ENCODE results near the gene LYPLA2.

The LYPLA2 gene

GRCh38 chr1:23816361-23816760 lies 25.4 kb downstream of the LYPLA2 start:
- in situ Hi-C loops (cut with HindIII; ENCODE audit: low sequenced_read_pairs), result no loop called here
- DNase-seq (ENCODE audit: low read depth), result no peak
- no peak for TF ChIP-seq CTCF (IDR thresholded peaks at IDR 0.05; ENCODE audit: low read depth, low read length, missing control alignments)
- no peak overlapping the region for H3K4me3 ChIP-seq (ENCODE audit: low read depth, low read length)

GRCh38 chr1:23816906-23817305 lies 26.0 kb downstream of the LYPLA2 start:
- no peak overlapping the region for H3K4me3 ChIP-seq (ENCODE audit: low read depth, low read length)
- no peak for DNase-seq (ENCODE audit: low read depth)
- in situ Hi-C loops (cut with HindIII; ENCODE audit: low sequenced_read_pairs), result no loop called here
- no peak for TF ChIP-seq CTCF (IDR thresholded peaks at IDR 0.05; ENCODE audit: low read depth, low read length, missing control alignments)

- in situ Hi-C loops (cut with HindIII; ENCODE audit: low sequenced_read_pairs), result no loop called here
- TF ChIP-seq CTCF (IDR thresholded peaks at IDR 0.05; ENCODE audit: low read depth, low read length, missing control alignments), result no peak
- H3K4me3 ChIP-seq (ENCODE audit: low read depth, low read length), result no peak overlapping the region
- DNase-seq (ENCODE audit: low read depth), result no peak
These were observed 26.7 kb downstream of the LYPLA2 start for GRCh38 chr1:23817633-23818032.

GRCh38 chr1:23823767-23824166 lies 32.8 kb downstream of the LYPLA2 start:
- no peak for DNase-seq (ENCODE audit: low read depth)
- in situ Hi-C loops (cut with HindIII; ENCODE audit: low sequenced_read_pairs), result loop anchor here (5.0 kb wide), 1 partner anchor 39 kb away; no protein-coding TSS in a partner anchor
- TF ChIP-seq CTCF (IDR thresholded peaks at IDR 0.05; ENCODE audit: low read depth, low read length, missing control alignments), result no peak
- H3K4me3 ChIP-seq (ENCODE audit: low read depth, low read length), result no peak overlapping the region

- DNase-seq (ENCODE audit: low read depth), result no peak
- in situ Hi-C loops (cut with HindIII; ENCODE audit: low sequenced_read_pairs), result loop anchor here (5.0 kb wide), 1 partner anchor 38 kb away; no protein-coding TSS in a partner anchor
- peak overlapping the region; percentile 73 for H3K4me3 ChIP-seq (ENCODE audit: low read depth, low read length)
- no peak for TF ChIP-seq CTCF (IDR thresholded peaks at IDR 0.05; ENCODE audit: low read depth, low read length, missing control alignments)
These were observed 33.7 kb downstream of the LYPLA2 start for GRCh38 chr1:23824711-23825075.

GRCh38 chr1:23825076-23825761 lies 34.3 kb downstream of the LYPLA2 start, which contains the start of gene HMGCL:
TSS of gene HMGCL (minus strand) at chr1:23825429. CDS start at chr1:23825415, 14 bp downstream.
- DNase-seq (ENCODE audit: low read depth), result peak; percentile 71
- no peak for TF ChIP-seq CTCF (IDR thresholded peaks at IDR 0.05; ENCODE audit: low read depth, low read length, missing control alignments)

More at GRCh38 chr1:23825076-23825761, 34.3 kb downstream of the LYPLA2 start, which contains the start of gene HMGCL:
- in situ Hi-C loops (cut with HindIII; ENCODE audit: low sequenced_read_pairs), result no loop called here
- peak within 1 kb of the TSS; percentile 73 for H3K4me3 ChIP-seq (ENCODE audit: low read depth, low read length)
